Endothelial cell of hepatic sinusoid (primary cell): ENCODE data around the gene ANKRD6.

Experiments used
- in situ Hi-C: cut with HindIII; loops from 2 replicates; pipeline ENCODE4 v1.10.0; 2017; ENCODE audit warnings: low sequenced_read_pairs

ANKRD6 gene

GRCh38 chr6:89505847-89506246 is 72.9 kb downstream of the ANKRD6 start:
- in situ Hi-C loops: no loop called here

- in situ Hi-C loops: no loop called here
Measured at GRCh38 chr6:89506716-89507617, 74.0 kb downstream of the ANKRD6 start.

DNA sequence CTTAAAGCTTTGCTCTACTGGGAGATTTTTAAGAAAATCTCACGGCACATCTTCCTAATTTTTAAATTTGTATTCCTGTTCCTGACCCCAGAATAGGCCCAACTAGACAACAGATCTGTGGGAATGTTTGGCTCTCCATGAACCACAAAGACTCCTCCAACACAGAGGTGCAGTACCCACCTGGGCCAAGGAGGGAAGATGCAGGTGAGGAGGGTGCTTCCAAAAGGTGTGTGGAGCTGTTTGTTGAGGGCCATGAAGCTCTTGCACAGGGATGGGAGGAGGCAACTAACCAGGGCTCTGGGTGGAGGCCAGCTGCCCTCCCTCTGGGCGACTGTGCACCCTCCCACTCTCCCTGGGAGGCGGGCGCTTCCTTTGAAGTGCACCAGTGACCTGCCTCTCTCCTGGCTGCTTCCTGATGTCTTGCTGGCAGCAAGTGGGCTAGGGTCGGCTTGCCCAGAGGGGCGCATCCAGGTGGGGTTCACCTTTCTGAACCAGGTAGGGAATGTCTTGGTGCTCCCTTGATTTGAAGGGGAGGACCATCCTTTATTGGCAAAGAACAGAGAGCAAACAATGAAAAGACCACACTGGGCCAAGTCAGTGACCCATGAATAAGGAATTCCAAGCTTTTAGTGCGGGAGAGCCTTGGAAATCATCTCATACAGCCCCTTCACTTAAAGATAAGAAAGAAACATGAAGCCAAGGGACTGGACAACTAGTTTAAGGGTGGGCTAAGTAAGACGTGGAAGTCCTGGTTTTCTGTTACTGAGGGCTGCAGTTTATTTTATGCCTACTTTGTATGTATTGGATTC is 76.0 kb downstream of the ANKRD6 start:
- in situ Hi-C loops: no loop called here

DNA sequence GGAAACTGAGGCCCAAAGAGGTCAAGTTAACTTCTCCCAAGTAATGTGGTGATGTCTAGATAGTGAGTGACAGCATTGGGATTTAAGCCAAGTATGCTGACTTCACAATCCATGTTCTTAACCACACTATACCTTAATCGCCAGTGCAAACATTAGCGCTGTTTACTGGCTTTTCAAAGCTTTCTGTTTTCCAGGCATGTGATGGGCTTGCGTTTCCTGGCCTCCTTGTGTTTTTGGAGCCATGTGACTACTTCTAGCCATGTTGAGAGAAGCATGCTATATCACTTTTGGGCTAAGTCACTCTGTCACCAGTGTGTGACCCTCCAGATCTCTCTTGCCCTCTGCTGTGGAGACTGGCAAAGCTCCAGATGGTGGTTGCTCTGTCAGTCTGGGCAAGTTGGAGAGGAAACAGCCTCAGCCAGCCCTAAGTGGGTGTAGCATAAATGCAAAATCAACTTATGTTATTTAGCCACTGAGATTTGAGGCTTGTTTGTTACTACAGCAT is 76.9 kb downstream of the ANKRD6 start:
- in situ Hi-C loops: no loop called here

DNA sequence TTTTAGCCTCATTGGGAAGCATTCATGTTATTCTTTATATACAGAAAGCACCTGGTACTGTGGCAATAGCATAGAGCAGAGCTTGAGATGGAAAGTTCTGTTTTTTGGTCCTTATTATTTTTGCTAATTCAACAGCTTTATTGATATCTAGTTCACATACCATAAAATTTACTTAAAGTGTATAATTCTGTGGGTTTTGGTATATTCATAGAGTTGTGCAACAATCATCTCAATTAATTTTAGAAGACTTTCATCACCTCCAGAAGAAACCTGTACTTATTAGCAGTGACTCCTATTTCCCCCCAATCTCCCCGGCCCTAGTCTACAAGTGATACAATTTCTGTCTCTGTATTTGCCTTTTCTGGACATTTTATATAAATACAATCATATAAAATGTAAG is 77.4 kb downstream of the ANKRD6 start:
- in situ Hi-C loops: no loop called here

GRCh38 chr6:89518352-89519055 is 85.6 kb downstream of the ANKRD6 start:
- in situ Hi-C loops: no loop called here

GRCh38 chr6:89520736-89521135 is 87.8 kb downstream of the ANKRD6 start:
- in situ Hi-C loops: no loop called here

GRCh38 chr6:89522778-89523177 is 89.8 kb downstream of the ANKRD6 start:
- in situ Hi-C loops: no loop called here

GRCh38 chr6:89525786-89526562 is 93.0 kb downstream of the ANKRD6 start:
- in situ Hi-C loops: no loop called here

GRCh38 chr6:89526563-89526869 is 93.6 kb downstream of the ANKRD6 start:
- in situ Hi-C loops: no loop called here

- in situ Hi-C loops: no loop called here
Measured at GRCh38 chr6:89527634-89528033, 94.7 kb downstream of the ANKRD6 start.

DNA sequence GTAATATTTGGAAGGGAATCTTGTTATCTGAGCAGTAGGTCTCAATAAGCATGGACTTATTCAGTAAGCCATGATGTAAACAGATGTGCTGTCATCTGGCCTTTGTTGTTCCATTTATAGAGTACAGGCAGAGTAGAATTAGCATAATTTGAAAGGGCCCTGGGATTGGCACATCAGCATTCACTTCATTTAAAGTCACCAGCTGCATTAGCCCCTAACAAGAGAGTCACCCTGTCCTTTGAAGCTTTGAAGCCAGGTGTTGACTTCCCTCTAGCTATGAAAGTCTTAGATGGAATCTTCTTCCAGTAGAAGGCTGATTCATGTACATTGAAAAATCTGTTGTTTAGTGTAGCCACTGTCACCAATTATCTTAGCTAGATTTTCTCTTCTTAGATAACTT is 95.9 kb downstream of the ANKRD6 start:
- in situ Hi-C loops: no loop called here

GRCh38 chr6:89530982-89531381 is 98.0 kb downstream of the ANKRD6 start:
- in situ Hi-C loops: no loop called here

GRCh38 chr6:89536231-89536630 is 103.3 kb downstream of the ANKRD6 start:
- in situ Hi-C loops: no loop called here

- in situ Hi-C loops: no loop called here
Measured at GRCh38 chr6:89539779-89540178, 106.8 kb downstream of the ANKRD6 start.

GRCh38 chr6:89542081-89542857 is 109.3 kb downstream of the ANKRD6 start:
- in situ Hi-C loops: no loop called here

DNA sequence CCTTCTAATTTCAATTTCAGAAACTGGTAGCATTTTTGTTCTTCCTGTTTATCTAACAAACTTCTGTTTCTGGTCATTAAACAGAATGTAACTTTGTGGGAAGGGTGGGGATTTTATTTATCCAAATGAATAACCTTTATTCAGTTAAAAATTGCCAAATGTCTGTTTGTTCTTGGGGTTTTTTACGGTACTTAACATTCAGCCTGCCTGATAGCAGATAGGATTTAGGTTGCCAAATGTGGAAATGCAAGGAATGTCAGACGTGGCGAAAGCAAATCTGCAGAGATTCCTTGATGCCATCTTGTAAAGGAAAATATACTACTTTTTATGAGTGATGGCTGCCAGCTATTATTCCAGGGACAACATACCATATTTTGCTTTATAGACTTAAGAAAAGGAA is 109.9 kb downstream of the ANKRD6 start:
- in situ Hi-C loops: no loop called here

DNA sequence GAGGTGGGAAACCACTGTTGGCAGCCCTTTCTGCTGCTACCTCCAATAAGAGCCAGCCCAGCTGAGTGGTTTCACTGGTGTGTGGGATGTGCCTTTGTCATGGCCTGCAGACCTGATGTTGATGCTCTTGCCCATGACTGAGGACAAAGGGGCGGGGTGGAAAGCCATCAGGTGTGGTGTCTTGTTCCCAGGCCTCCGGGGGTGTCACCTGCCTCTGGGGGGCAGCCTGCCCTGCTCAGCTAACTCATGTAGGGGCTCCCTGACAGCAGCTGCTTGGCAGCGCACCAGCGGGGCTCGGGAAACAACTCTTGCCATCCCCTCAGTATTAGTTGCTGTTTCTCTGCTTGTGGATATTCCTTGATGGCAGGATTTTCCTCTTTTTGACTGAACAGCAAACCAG is 114.3 kb downstream of the ANKRD6 start:
- in situ Hi-C loops: no loop called here

GRCh38 chr6:89553431-89553830 is 120.5 kb downstream of the ANKRD6 start:
- in situ Hi-C loops: no loop called here

GRCh38 chr6:89554106-89554505 is 121.2 kb downstream of the ANKRD6 start:
- in situ Hi-C loops: no loop called here
